CD4-positive, alpha-beta T cell treated with Interferon gamma for 1 hour (primary cell): ENCODE data around the gene ADAP1.

Source experiments
- DNase-seq: peaks from one replicate; pipeline ENCODE4 v3.0.0-alpha.2; 2020

ADAP1 gene

GRCh38 chr7:853366-854117, 100.9 kb downstream of the ADAP1 start:
- DNase-seq = no peak

- DNase-seq = no peak
These were observed 103.3 kb downstream of the ADAP1 start for GRCh38 chr7:851204-851603.

GRCh38 chr7:849781-850180, 104.7 kb downstream of the ADAP1 start:
- DNase-seq = no peak

GRCh38 chr7:849145-849544, 105.3 kb downstream of the ADAP1 start:
- DNase-seq = no peak
